B cell (primary cell): ENCODE results near the gene KCTD13. TPM values are rescaled to one million over a fixed set of nuclear protein-coding genes. Genes with fewer than 3 reads are reported as not detected.

Source experiments
- ATAC-seq: fragments of 200-7000 bp; cut with Tn5 transposase; one replicate; pipeline ENCODE4 v1.10.0; 2021; ENCODE audit warnings: low read depth, mild to moderate bottlenecking, moderate number of reproducible peaks, moderate library complexity
- CTCF ChIA-PET: fragments of 350-600 bp; sonication (Branson Sonifier 250); formaldehyde crosslinking; loops from one replicate; lab custom pipeline; 2021; ENCODE audit warnings: antibody characterized with exemption, inconsistent platforms; lab: Charles Lee
- POLR2A ChIA-PET: fragments of 350-600 bp; sonication (Branson Sonifier 250); formaldehyde crosslinking; loops from one replicate; lab custom pipeline; 2021; ENCODE audit warnings: antibody characterized with exemption; lab: Charles Lee
- DNase-seq: peaks from one replicate; pipeline ENCODE4 v3.0.0; 2013
- H2AFZ ChIP-seq: 2 replicates; pipeline ENCODE4 v1.6.1; 2012; ENCODE audit warnings: mild to moderate bottlenecking, low read depth, low read length; ENCODE audit not compliant: insufficient read depth, poor library complexity, severe bottlenecking
- H3K27ac ChIP-seq, 2 donors: 1 replicate in 1 of 2; 2 replicates in 1 of 2; pipeline ENCODE4 v1.5.1; 2012 to 2013; ENCODE audit warnings: low read length in 2 of 2, mild to moderate bottlenecking in 2 of 2, moderate library complexity in 1 of 2
- H3K27me3 ChIP-seq, 4 experiments: fragments of 200-600 bp in 1 of 4; sonication (generic) in 1 of 4; replicated peaks in 1 of 4; 1 replicate in 2 of 4; 2 replicates in 2 of 4; pipeline versions ENCODE4 v1.6.1 to v1.7.0; 2013 to 2016; ENCODE audit warnings: low read length in 3 of 4, mild to moderate bottlenecking in 2 of 4, mixed read lengths in 1 of 4, moderate library complexity in 1 of 4; ENCODE audit not compliant: insufficient read depth in 4 of 4, control insufficient read depth in 3 of 4; ENCODE audit errors: control extremely low read depth in 1 of 4
- H3K36me3 ChIP-seq, 2 experiments: replicated peaks in 1 of 2; 1 replicate in 1 of 2; 2 replicates in 1 of 2; pipeline versions ENCODE4 v1.6.1 to v1.7.1; 2013; ENCODE audit warnings: low read length in 1 of 2; ENCODE audit not compliant: insufficient read depth in 2 of 2, control insufficient read depth in 1 of 2; ENCODE audit errors: control extremely low read depth in 1 of 2, extremely low read depth in 1 of 2
- H3K4me1 ChIP-seq, 2 donors: fragments of 200-600 bp in 1 of 2; sonication (generic) in 1 of 2; 1 replicate in 1 of 2; 2 replicates in 1 of 2; pipeline versions ENCODE4 v1.5.1 to v1.6.1; 2013 to 2017; ENCODE audit warnings: low read length in 2 of 2; ENCODE audit not compliant: control insufficient read depth in 2 of 2, insufficient read depth in 2 of 2
- H3K4me2 ChIP-seq: replicated peaks from 2 replicates; pipeline ENCODE3; 2012; ENCODE audit warnings: mild to moderate bottlenecking, low read depth, low read length; ENCODE audit not compliant: poor library complexity, severe bottlenecking
- H3K4me3 ChIP-seq, 5 experiments: fragments of 200-600 bp in 1 of 5; sonication (generic) in 1 of 5; 1 replicate in 3 of 5; 2 replicates in 2 of 5; pipeline versions ENCODE4 v1.5.1 to v1.7.0; 2011 to 2016; ENCODE audit warnings: low read length in 4 of 5, mild to moderate bottlenecking in 4 of 5, low read depth in 2 of 5, control low read depth in 1 of 5, moderate library complexity in 1 of 5; ENCODE audit not compliant: insufficient read depth in 1 of 5; ENCODE audit errors: control extremely low read depth in 1 of 5, extremely low read depth in 1 of 5
- H3K79me2 ChIP-seq: fragments of 200-600 bp; sonication (generic); one replicate; pipeline ENCODE4 v1.6.0; 2016; ENCODE audit warnings: low read length; ENCODE audit not compliant: control insufficient read depth, insufficient read depth
- H3K9ac ChIP-seq: fragments of 200-600 bp; sonication (generic); 2 replicates; pipeline ENCODE4 v1.6.1; 2017; ENCODE audit warnings: mild to moderate bottlenecking, low read length, moderate library complexity
- H3K9me3 ChIP-seq, 3 donors: one replicate each; pipeline versions ENCODE4 v1.6.1 to v1.7.1; 2013; ENCODE audit warnings: low read length in 2 of 3; ENCODE audit not compliant: control insufficient read depth in 2 of 3, insufficient read depth in 1 of 3; ENCODE audit errors: control extremely low read depth in 1 of 3
- H4K20me1 ChIP-seq: 2 replicates; pipeline ENCODE4 v1.6.0; 2012; ENCODE audit warnings: mild to moderate bottlenecking, low read length; ENCODE audit not compliant: insufficient read depth, control insufficient read depth, poor library complexity, severe bottlenecking
- H3K27ac Mint-ChIP-seq: one replicate; pipeline ENCODE4 v1.8.0; 2021; ENCODE audit warnings: mixed read lengths
- H3K27me3 Mint-ChIP-seq: one replicate; pipeline ENCODE4 v1.8.0; 2021; ENCODE audit warnings: mixed read lengths
- H3K4me1 Mint-ChIP-seq: one replicate; pipeline ENCODE4 v1.8.0; 2021; ENCODE audit warnings: mixed read lengths
- H3K4me3 Mint-ChIP-seq: one replicate; pipeline ENCODE4 v1.8.0; 2021; ENCODE audit warnings: mixed read lengths
- H3K9me3 Mint-ChIP-seq: one replicate; pipeline ENCODE4 v1.8.0; 2022; ENCODE audit warnings: mixed read lengths; ENCODE audit not compliant: insufficient read depth
- CTCF ChIP-seq: fragments of 200-600 bp; IDR thresholded peaks from one replicate; pipeline ENCODE4 v1.8.0; 2022; ENCODE audit warnings: antibody characterized with exemption, mild to moderate bottlenecking
- EZH2 ChIP-seq: IDR thresholded peaks from 2 replicates; pipeline ENCODE4 v1.6.1; 2012; ENCODE audit warnings: borderline replicate concordance, low read depth, mild to moderate bottlenecking, moderate library complexity, low read length; ENCODE audit not compliant: insufficient read depth, poor library complexity, severe bottlenecking
- WGBS: methylation state at CpG from one replicate; pipeline ENCODE4 v1.1.5; 2013; ENCODE audit warnings: missing lambda C conversion rate; ENCODE audit not compliant: insufficient coverage; 5-methylcytosine and 5-hydroxymethylcytosine counted together
- intact Hi-C: fragments of 100-400 bp; cut with micrococcal nuclease; formaldehyde crosslinking; loops from one replicate; pipeline ENCODE4 v1.10.0; 2022
- polyA plus RNA-seq: library from polyadenylated mRNA; depleted of rRNA; stranded (reverse); fragments of >200 nt; gene quantifications from 2 replicates; pipeline ENCODE4 v1.2.3, GENCODE V29; 2012
- total RNA-seq, 2 donors: library from RNA; stranded (reverse); fragments of 120-200 nt in 1 of 2; gene quantifications; 1 replicate in 1 of 2; 2 replicates in 1 of 2; pipeline versions ENCODE4 v1.2.3 to v1.2.4, GENCODE V29; 2013 to 2022

The KCTD13 gene
- total and polyA plus RNA-seq, 2 donors (not counting 1 experiment from before 2014, with no cell fraction given), result 61.5 to 74.3 TPM

- CTCF ChIA-PET, result no interaction called here
- H2AFZ ChIP-seq, result no peak overlapping the region
- no peak for ATAC-seq
- Mint-ChIP-seq H3K27me3 (peaks cover 10% of the 10 kb centered on the region), H3K4me3 (no peak overlapping the region), H3K27ac (no peak overlapping the region), H3K9me3 (no peaks in the 10 kb centered on the region), H3K4me1 (peaks cover 3% of the 10 kb centered on the region)
- no peak overlapping the region for H3K27ac ChIP-seq
- H3K36me3 ChIP-seq, result peaks cover 0 to 2% of the 10 kb centered on the region in 2 experiments
- POLR2A ChIA-PET, result no interaction called here
- intact Hi-C loops, result loop anchor here (10.0 kb wide), 1 partner anchor 209 kb away; no protein-coding TSS in a partner anchor
- H3K27me3 ChIP-seq, result peaks cover 0 to 23% (median 11%) of the 10 kb centered on the region in 4 experiments
- H3K4me3 ChIP-seq, result no peak overlapping the region
- no peak for DNase-seq
- no peaks in the 10 kb centered on the region for H3K79me2 ChIP-seq
- TF ChIP-seq EZH2 (no peak), CTCF (no peak)
- H3K9me3 ChIP-seq, result peaks cover 0 to 11% (median 0%) of the 10 kb centered on the region in 3 donors
- H3K4me2 ChIP-seq, result no peak overlapping the region
- 53% methylated on average over 4 of the region's 4 CpGs for WGBS
- no peak overlapping the region for H3K9ac ChIP-seq
- peaks cover 12 to 15% of the 10 kb centered on the region in 2 donors for H3K4me1 ChIP-seq
- no peaks in the 10 kb centered on the region for H4K20me1 ChIP-seq
These were observed 22.4 kb downstream of the KCTD13 start for GRCh38 chr16:29903590-29903989.

GRCh38 chr16:29901607-29901945, 24.4 kb downstream of the KCTD13 start:
- ATAC-seq, result no peak
- H3K27me3 Mint-ChIP-seq, result peaks cover 27% of the 10 kb centered on the region
- TF ChIP-seq CTCF, result no peak
- no peak for TF ChIP-seq EZH2
- Histone ChIP-seq H3K9ac (no peak overlapping the region), H3K27ac (no peak overlapping the region), H3K4me1 (peaks cover 15 to 22% of the 10 kb centered on the region in 2 donors), H3K4me2 (no peak overlapping the region), H2AFZ (no peak overlapping the region), H3K36me3 (no peaks in the 10 kb centered on the region), H3K27me3 (peaks cover 0 to 40% (median 25%) of the 10 kb centered on the region in 4 experiments), H3K4me3 (no peak overlapping the region), H4K20me1 (no peaks in the 10 kb centered on the region), H3K9me3 (peaks cover 0 to 22% (median 0%) of the 10 kb centered on the region in 3 donors), H3K79me2 (no peaks in the 10 kb centered on the region)
- DNase-seq, result no peak
- POLR2A ChIA-PET, result no interaction called here
- CTCF ChIA-PET, result no interaction called here
- WGBS, result 92% methylated on average over 19 of the region's 19 CpGs
- no peaks in the 10 kb centered on the region for H3K9me3 Mint-ChIP-seq
- intact Hi-C loops, result loop anchor here (10.0 kb wide), 1 partner anchor 207 kb away; no protein-coding TSS in a partner anchor
- H3K4me1 Mint-ChIP-seq, result peaks cover 3% of the 10 kb centered on the region
- peak overlapping the region; percentile 29 for H3K4me3 Mint-ChIP-seq
- H3K27ac Mint-ChIP-seq, result no peak overlapping the region
